ENCODE data around the gene SARS1. TPM values are rescaled to one million over a fixed set of nuclear protein-coding genes. Genes with fewer than 3 reads are reported as not detected.
A peak's percentile ranks its signal among the peaks of the same experiment; 100 is the strongest.

The SARS1 gene
- total and polyA plus RNA-seq, 2 donors (not counting 1 experiment from before 2014, with no cell fraction given), result 237 to 437 TPM

GRCh38 chr1:109181085-109181806 is 32.5 kb upstream of the SARS1 start:
- no peak overlapping the region for H3K9ac ChIP-seq (ENCODE audit: insufficient read depth, low read length)
- no peaks in the 10 kb centered on the region for H3K36me3 ChIP-seq (ENCODE audit: control insufficient read depth, insufficient read depth, low read length)
- no peaks in the 10 kb centered on the region for H3K79me2 ChIP-seq (ENCODE audit: control insufficient read depth, insufficient read depth, low read length)
- DNase-seq (ENCODE audit: low read depth in 2 of 2), result peak; percentile 47 to 61
- TF ChIP-seq CTCF (conservative IDR thresholded peaks at IDR 0.05 in 1 of 2, IDR thresholded peaks at IDR 0.05 in 1 of 2; ENCODE audit: low read depth in 1 of 2, low read length in 2 of 2), result no peak
- TF ChIP-seq EZH2 (IDR thresholded peaks at IDR 0.05; ENCODE audit: low read length, missing control alignments), result no peak
- no peaks in the 10 kb centered on the region for H4K20me1 ChIP-seq (ENCODE audit: control insufficient read depth, extremely low read depth, insufficient read depth, low read length)
- no peak overlapping the region for H3K27ac ChIP-seq (ENCODE audit: insufficient read depth, low read length)
- H3K4me2 ChIP-seq (ENCODE audit: extremely low read depth, insufficient read depth, low read length), result no peak overlapping the region
- no peak overlapping the region for H2AFZ ChIP-seq (ENCODE audit: low read length)
- H3K9me3 ChIP-seq (ENCODE audit: control insufficient read depth, insufficient read depth, low read depth, low read length), result no peaks in the 10 kb centered on the region
- H3K4me1 ChIP-seq (ENCODE audit: control insufficient read depth, extremely low read depth, insufficient read depth, low read length), result peaks cover 2% of the 10 kb centered on the region
- no peaks in the 10 kb centered on the region for H3K27me3 ChIP-seq (ENCODE audit: control insufficient read depth, insufficient read depth, low read length)
- no peak overlapping the region for H3K4me3 ChIP-seq (replicated peaks in 1 of 4; ENCODE audit: control extremely low read depth in 1 of 4, insufficient read depth in 1 of 4, low read depth in 3 of 4, low read length in 4 of 4)

GRCh38 chr1:109181807-109182163 is 31.9 kb upstream of the SARS1 start:
- Histone ChIP-seq H3K9me3 (ENCODE audit: control insufficient read depth, insufficient read depth, low read depth, low read length) (no peaks in the 10 kb centered on the region), H3K79me2 (ENCODE audit: control insufficient read depth, insufficient read depth, low read length) (no peaks in the 10 kb centered on the region), H3K27me3 (ENCODE audit: control insufficient read depth, insufficient read depth, low read length) (no peaks in the 10 kb centered on the region), H3K27ac (ENCODE audit: insufficient read depth, low read length) (no peak overlapping the region), H4K20me1 (ENCODE audit: control insufficient read depth, extremely low read depth, insufficient read depth, low read length) (no peaks in the 10 kb centered on the region), H3K4me1 (ENCODE audit: control insufficient read depth, extremely low read depth, insufficient read depth, low read length) (peaks cover 2% of the 10 kb centered on the region), H2AFZ (ENCODE audit: low read length) (no peak overlapping the region), H3K4me2 (ENCODE audit: extremely low read depth, insufficient read depth, low read length) (no peak overlapping the region), H3K36me3 (ENCODE audit: control insufficient read depth, insufficient read depth, low read length) (no peaks in the 10 kb centered on the region), H3K4me3 (replicated peaks in 1 of 4; ENCODE audit: control extremely low read depth in 1 of 4, insufficient read depth in 1 of 4, low read depth in 3 of 4, low read length in 4 of 4) (no peak overlapping the region), H3K9ac (ENCODE audit: insufficient read depth, low read length) (no peak overlapping the region)
- DNase-seq (ENCODE audit: low read depth in 2 of 2), result no peak
- no peak for TF ChIP-seq EZH2 (IDR thresholded peaks at IDR 0.05; ENCODE audit: low read length, missing control alignments)
- TF ChIP-seq CTCF (conservative IDR thresholded peaks at IDR 0.05 in 1 of 2, IDR thresholded peaks at IDR 0.05 in 1 of 2; ENCODE audit: low read depth in 1 of 2, low read length in 2 of 2), result no peak

GRCh38 chr1:109183058-109183738 is 30.5 kb upstream of the SARS1 start:
- no peaks in the 10 kb centered on the region for H3K27me3 ChIP-seq (ENCODE audit: control insufficient read depth, insufficient read depth, low read length)
- no peaks in the 10 kb centered on the region for H3K79me2 ChIP-seq (ENCODE audit: control insufficient read depth, insufficient read depth, low read length)
- H3K36me3 ChIP-seq (ENCODE audit: control insufficient read depth, insufficient read depth, low read length), result no peaks in the 10 kb centered on the region

More at GRCh38 chr1:109183058-109183738, 30.5 kb upstream of the SARS1 start:
- no peak overlapping the region for H3K9ac ChIP-seq (ENCODE audit: insufficient read depth, low read length)
- H3K4me2 ChIP-seq (ENCODE audit: extremely low read depth, insufficient read depth, low read length), result no peak overlapping the region
- H3K4me1 ChIP-seq (ENCODE audit: control insufficient read depth, extremely low read depth, insufficient read depth, low read length), result peaks cover 8% of the 10 kb centered on the region
- H4K20me1 ChIP-seq (ENCODE audit: control insufficient read depth, extremely low read depth, insufficient read depth, low read length), result no peaks in the 10 kb centered on the region
- no peak overlapping the region for H3K27ac ChIP-seq (ENCODE audit: insufficient read depth, low read length)
- TF ChIP-seq CTCF (conservative IDR thresholded peaks at IDR 0.05 in 1 of 2, IDR thresholded peaks at IDR 0.05 in 1 of 2; ENCODE audit: low read depth in 1 of 2, low read length in 2 of 2) (no peak), EZH2 (IDR thresholded peaks at IDR 0.05; ENCODE audit: low read length, missing control alignments) (no peak)
- no peaks in the 10 kb centered on the region for H3K9me3 ChIP-seq (ENCODE audit: control insufficient read depth, insufficient read depth, low read depth, low read length)
- no peak overlapping the region for H2AFZ ChIP-seq (ENCODE audit: low read length)
- no peak for DNase-seq (ENCODE audit: low read depth in 2 of 2)
- H3K4me3 ChIP-seq (replicated peaks in 1 of 4; ENCODE audit: control extremely low read depth in 1 of 4, insufficient read depth in 1 of 4, low read depth in 3 of 4, low read length in 4 of 4), result no peak overlapping the region
